Activated B cell treated with CpG ODN at 0.5 μM for 24 hours (primary cell): ENCODE results near the gene SCFD2. TPM values are rescaled to one million over a fixed set of nuclear protein-coding genes. Genes with fewer than 3 reads are reported as not detected.

Source experiments
- ATAC-seq: fragments of 200-7000 bp; cut with Tn5 transposase; one replicate; pipeline ENCODE4 v1.10.0; 2021; ENCODE audit warnings: low read depth, mild to moderate bottlenecking, moderate library complexity
- CTCF ChIA-PET: fragments of 350-600 bp; sonication (Branson Sonifier 250); formaldehyde crosslinking; loops from one replicate; lab custom pipeline; 2021; ENCODE audit warnings: antibody characterized with exemption; lab: Charles Lee
- POLR2A ChIA-PET: fragments of 350-600 bp; sonication (Branson Sonifier 250); formaldehyde crosslinking; loops from one replicate; lab custom pipeline; 2021; ENCODE audit warnings: antibody characterized with exemption; lab: Charles Lee
- DNase-seq: peaks from one replicate; pipeline ENCODE4 v3.0.0; 2022
- H3K27ac Mint-ChIP-seq: one replicate; pipeline ENCODE4 v1.8.0; 2020; ENCODE audit warnings: mixed read lengths
- H3K27me3 Mint-ChIP-seq: one replicate; pipeline ENCODE4 v1.8.0; 2021; ENCODE audit warnings: mixed read lengths
- H3K36me3 Mint-ChIP-seq: one replicate; pipeline ENCODE4 v1.8.0; 2021; ENCODE audit warnings: low read depth, mixed read lengths
- H3K4me1 Mint-ChIP-seq: one replicate; pipeline ENCODE4 v1.8.0; 2021; ENCODE audit warnings: mixed read lengths
- H3K4me3 Mint-ChIP-seq: one replicate; pipeline ENCODE4 v1.8.0; 2020; ENCODE audit warnings: mild to moderate bottlenecking, mixed read lengths
- H3K9me3 Mint-ChIP-seq: one replicate; pipeline ENCODE4 v1.8.0; 2020; ENCODE audit warnings: mixed read lengths
- intact Hi-C: fragments of 100-400 bp; cut with micrococcal nuclease; formaldehyde crosslinking; loops from one replicate; pipeline ENCODE4 v1.15.1; 2024
- total RNA-seq: library from RNA; stranded (reverse); gene quantifications from 2 replicates; pipeline ENCODE4 v1.2.3, GENCODE V29; 2022
- TF ChIP-seq, protein P1 (sequence below): fragments of 200-600 bp; IDR thresholded peaks from one replicate; pipeline ENCODE4 v1.8.0; 2022; ENCODE audit warnings: antibody characterized with exemption, mild to moderate bottlenecking

Gene SCFD2
- total RNA-seq, 1 donor from 2014 or later: 46.6 TPM

DNA sequence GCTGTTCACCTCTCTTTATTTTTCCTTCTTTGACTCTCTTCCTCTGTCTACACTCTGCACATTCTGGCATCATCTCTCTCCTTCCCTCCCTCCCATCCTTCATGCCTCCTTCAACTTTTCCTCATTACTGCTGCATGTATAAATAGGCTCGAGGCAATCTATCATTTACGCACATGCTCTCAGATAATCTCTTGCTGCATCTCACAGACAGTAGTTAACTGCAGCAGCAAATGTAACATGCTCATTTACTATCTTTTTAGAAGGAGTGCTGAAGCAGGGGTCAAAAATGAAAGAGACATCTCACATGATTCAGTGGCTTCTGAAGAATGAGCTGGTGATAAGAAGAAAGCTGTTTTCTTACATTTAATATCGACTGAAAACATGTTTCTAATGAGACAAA, 376.0 kb downstream of the SCFD2 start:
- ChIA-PET POLR2A (no interaction called here), CTCF (no interaction called here)
- H3K4me1 Mint-ChIP-seq: no peaks in the 10 kb centered on the region
- H3K36me3 Mint-ChIP-seq: no peaks in the 10 kb centered on the region
- ATAC-seq: no peak
- no peaks in the 10 kb centered on the region for H3K9me3 Mint-ChIP-seq
- H3K27me3 Mint-ChIP-seq: no peaks in the 10 kb centered on the region
- DNase-seq: no peak
- no peak overlapping the region for H3K4me3 Mint-ChIP-seq
- intact Hi-C loops: no loop called here
- H3K27ac Mint-ChIP-seq: no peak overlapping the region
- TF ChIP-seq, protein P1, sequence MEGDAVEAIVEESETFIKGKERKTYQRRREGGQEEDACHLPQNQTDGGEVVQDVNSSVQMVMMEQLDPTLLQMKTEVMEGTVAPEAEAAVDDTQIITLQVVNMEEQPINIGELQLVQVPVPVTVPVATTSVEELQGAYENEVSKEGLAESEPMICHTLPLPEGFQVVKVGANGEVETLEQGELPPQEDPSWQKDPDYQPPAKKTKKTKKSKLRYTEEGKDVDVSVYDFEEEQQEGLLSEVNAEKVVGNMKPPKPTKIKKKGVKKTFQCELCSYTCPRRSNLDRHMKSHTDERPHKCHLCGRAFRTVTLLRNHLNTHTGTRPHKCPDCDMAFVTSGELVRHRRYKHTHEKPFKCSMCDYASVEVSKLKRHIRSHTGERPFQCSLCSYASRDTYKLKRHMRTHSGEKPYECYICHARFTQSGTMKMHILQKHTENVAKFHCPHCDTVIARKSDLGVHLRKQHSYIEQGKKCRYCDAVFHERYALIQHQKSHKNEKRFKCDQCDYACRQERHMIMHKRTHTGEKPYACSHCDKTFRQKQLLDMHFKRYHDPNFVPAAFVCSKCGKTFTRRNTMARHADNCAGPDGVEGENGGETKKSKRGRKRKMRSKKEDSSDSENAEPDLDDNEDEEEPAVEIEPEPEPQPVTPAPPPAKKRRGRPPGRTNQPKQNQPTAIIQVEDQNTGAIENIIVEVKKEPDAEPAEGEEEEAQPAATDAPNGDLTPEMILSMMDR: no peak

DNA sequence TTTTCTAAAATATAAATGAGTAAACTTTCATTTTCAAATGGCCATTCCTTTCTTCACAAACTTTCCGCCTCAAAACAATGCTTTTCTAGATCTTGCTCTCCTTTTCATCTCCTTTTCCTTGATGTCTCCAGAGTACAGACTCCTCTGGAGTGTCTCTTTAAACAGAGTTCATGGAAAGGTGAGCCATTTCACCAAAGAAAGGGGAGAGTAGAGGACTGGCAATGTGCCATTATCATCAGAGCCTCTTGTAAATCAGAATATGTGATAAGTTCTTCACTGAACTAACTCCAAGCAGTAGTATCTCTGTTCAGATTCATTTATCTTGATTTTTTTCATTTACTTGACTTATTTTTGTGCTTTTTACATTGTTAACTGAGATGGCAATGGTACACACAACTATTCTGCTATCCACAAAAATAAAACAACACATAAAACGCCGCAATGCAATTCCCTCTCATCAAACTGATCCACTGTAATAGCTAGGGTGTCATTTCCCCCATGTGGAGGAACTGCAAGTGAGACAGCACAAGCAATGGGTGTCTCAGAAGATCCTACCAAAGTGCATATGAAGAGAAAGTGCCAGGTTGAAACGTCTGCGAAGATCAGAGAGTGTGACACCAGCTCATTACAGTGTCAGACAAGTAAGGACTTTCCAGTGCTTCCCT, 378.3 kb downstream of the SCFD2 start:
- intact Hi-C loops: no loop called here
- ATAC-seq (no peak), DNase-seq (no peak)
- H3K27me3 Mint-ChIP-seq: no peaks in the 10 kb centered on the region
- H3K9me3 Mint-ChIP-seq: no peaks in the 10 kb centered on the region
- H3K27ac Mint-ChIP-seq: no peak overlapping the region
- TF ChIP-seq, protein P1: no peak
- no peak overlapping the region for H3K4me3 Mint-ChIP-seq
- no peaks in the 10 kb centered on the region for H3K36me3 Mint-ChIP-seq
- CTCF ChIA-PET: interaction anchor here (1.6 to 6.8 kb wide), 2 partner anchors 441 to 612 kb away, joined by 4 to 116 read pairs; no protein-coding TSS in a partner anchor
- no peaks in the 10 kb centered on the region for H3K4me1 Mint-ChIP-seq
- POLR2A ChIA-PET: no interaction called here

DNA sequence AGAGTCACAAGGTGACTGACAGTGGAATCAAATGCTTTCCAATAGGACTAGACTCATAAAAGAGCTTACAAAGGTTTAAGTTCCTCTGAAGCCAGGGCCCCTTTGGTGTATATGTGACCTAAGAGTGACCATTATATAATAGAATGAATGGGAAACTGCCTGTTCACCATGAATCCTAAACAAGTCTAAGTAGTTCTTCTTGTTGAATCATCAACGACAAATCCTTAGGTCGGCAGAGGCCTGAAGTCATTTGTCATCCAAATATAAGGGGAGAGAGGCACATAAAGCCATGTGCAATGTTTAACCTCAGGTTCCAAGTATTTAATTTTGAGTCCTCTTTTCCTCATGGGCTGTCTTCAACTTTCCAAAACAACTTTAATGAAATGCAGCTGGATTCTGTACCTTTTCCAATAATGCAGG, 381.4 kb downstream of the SCFD2 start:
- ChIA-PET POLR2A (no interaction called here), CTCF (interaction anchor here (0.8 to 6.8 kb wide), 8 partner anchors 16 to 1248 kb away, joined by 3 to 116 read pairs (median 4); no protein-coding TSS in a partner anchor)
- DNase-seq (no peak), ATAC-seq (no peak)
- TF ChIP-seq, protein P1: no peak
- intact Hi-C loops: loop anchor here (5.0 kb wide), 1 partner anchor 1087 kb away; no protein-coding TSS in a partner anchor
- H3K9me3 Mint-ChIP-seq: no peaks in the 10 kb centered on the region
- no peaks in the 10 kb centered on the region for H3K27me3 Mint-ChIP-seq
- no peak overlapping the region for H3K27ac Mint-ChIP-seq
- H3K4me1 Mint-ChIP-seq: no peaks in the 10 kb centered on the region
- no peak overlapping the region for H3K4me3 Mint-ChIP-seq
- H3K36me3 Mint-ChIP-seq: no peaks in the 10 kb centered on the region

DNA sequence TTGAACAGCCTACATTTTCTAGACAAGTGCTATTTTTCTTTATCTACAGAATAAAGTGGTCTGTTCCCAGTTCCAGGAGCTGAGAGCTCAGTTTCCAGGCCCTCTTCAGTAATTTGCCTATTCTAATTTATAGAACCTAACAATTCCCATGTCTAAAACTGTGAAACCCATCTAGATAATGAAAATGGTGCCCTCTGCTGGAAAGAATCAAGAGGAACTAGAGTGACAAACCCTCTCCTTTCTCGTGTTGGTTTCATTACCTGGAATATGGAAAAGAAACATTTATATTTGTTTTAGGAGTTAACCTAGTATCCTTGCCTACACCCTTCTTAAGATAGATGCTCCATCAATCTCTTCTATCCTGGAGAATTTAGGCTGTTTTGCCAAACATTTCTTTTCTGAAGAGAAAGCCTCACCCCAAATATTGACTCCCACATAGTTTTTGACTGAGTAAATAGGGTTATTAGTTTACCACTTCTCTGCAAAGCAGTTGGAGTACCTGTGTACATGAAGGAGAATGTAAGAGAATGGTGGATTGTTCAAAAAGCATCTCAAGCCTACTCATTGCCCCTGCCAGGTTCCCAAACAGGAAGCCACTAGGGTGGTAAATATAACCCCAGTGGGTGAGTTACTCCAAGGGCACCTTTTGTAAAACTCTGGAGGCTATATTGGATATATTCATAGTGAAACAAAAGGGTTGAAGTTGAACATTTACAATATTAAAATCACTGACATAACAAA, 382.1 kb downstream of the SCFD2 start:
- intact Hi-C loops: loop anchor here (1.0 to 5.0 kb wide), 5 partner anchors 319 to 1251 kb away; no protein-coding TSS in a partner anchor
- H3K9me3 Mint-ChIP-seq: no peaks in the 10 kb centered on the region
- H3K36me3 Mint-ChIP-seq: no peaks in the 10 kb centered on the region
- ChIA-PET CTCF (interaction anchor here (0.8 to 6.8 kb wide), 7 partner anchors 16 to 1250 kb away, joined by 3 to 116 read pairs (median 7); no protein-coding TSS in a partner anchor), POLR2A (no interaction called here)
- no peaks in the 10 kb centered on the region for H3K4me1 Mint-ChIP-seq
- H3K27ac Mint-ChIP-seq: no peak overlapping the region
- TF ChIP-seq, protein P1: peak; percentile 22
- no peak for ATAC-seq
- no peaks in the 10 kb centered on the region for H3K27me3 Mint-ChIP-seq
- no peak overlapping the region for H3K4me3 Mint-ChIP-seq
- DNase-seq: no peak

DNA sequence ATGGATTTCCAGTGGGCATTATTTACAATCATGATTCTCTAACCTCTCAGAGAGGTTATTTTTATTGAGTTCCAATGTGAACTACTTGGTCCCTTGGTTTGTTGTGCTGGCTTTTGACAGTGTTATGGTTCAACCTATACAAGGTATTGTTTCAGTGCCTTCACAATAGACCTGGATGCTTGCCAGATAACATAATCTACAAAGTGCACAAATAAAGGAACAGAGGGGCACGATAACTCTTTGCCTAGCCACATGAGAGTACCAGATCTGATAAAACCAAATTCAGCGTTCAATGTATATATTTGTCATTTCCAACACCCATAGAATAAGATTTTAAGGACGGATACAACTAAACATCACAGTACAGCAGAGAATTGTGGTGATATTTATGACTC, 382.9 kb downstream of the SCFD2 start:
- ChIA-PET CTCF (interaction anchor here (0.8 to 6.8 kb wide), 5 partner anchors 176 to 1251 kb away, joined by 3 to 116 read pairs (median 9); no protein-coding TSS in a partner anchor), POLR2A (no interaction called here)
- DNase-seq (no peak), ATAC-seq (no peak)
- TF ChIP-seq, protein P1: no peak
- no peak overlapping the region for H3K4me3 Mint-ChIP-seq
- intact Hi-C loops: loop anchor here (1.0 to 5.0 kb wide), 5 partner anchors 318 to 1251 kb away; no protein-coding TSS in a partner anchor
- H3K4me1 Mint-ChIP-seq: no peaks in the 10 kb centered on the region
- no peaks in the 10 kb centered on the region for H3K36me3 Mint-ChIP-seq
- no peak overlapping the region for H3K27ac Mint-ChIP-seq
- H3K9me3 Mint-ChIP-seq: no peaks in the 10 kb centered on the region
- no peaks in the 10 kb centered on the region for H3K27me3 Mint-ChIP-seq
